HCT116 (cell line): Measurements from ENCODE around the gene PTGER4. TPM values are rescaled to one million over a fixed set of nuclear protein-coding genes. Genes with fewer than 3 reads are reported as not detected.

Experiments
- ATAC-seq: fragments of 200-7000 bp; cut with Tn5 transposase; 2 replicates; pipeline ENCODE4 v1.9.1; 2020; ENCODE audit warnings: mild to moderate bottlenecking, moderate library complexity
- BruUV-seq: library from RNA; stranded (reverse); fragments of 400-500 nt; replicated peaks from 2 replicates; lab custom pipeline; 2021; lab: Mats Ljungman, UMichigan
- CTCF ChIA-PET: fragments of 300-600 bp; sonication (Branson Sonifier 250); formaldehyde crosslinking; loops from one replicate; lab custom pipeline; 2021; ENCODE audit warnings: antibody characterized with exemption; lab: Charles Lee
- POLR2A ChIA-PET: fragments of 300-600, 350-600 bp; sonication (Branson Sonifier 250); formaldehyde crosslinking; loops from one replicate; lab custom pipeline; 2021; ENCODE audit warnings: antibody characterized with exemption; lab: Charles Lee
- RAD21 ChIA-PET, 2 experiments: fragments of 300-600 bp; sonication (Branson Sonifier 250); formaldehyde crosslinking; loops; one replicate each; lab custom pipeline; 2023; ENCODE audit warnings: low total read pairs in 2 of 2; ENCODE audit not compliant: uncharacterized antibody in 2 of 2, unreplicated experiment in 2 of 2, low non-redundant PET in 1 of 2; lab: Charles Lee
- DNase-seq: peaks from one replicate; pipeline ENCODE4 v3.0.0-alpha.2; 2010; ENCODE audit warnings: low read depth, low spot score
- H2AFZ ChIP-seq: fragments of 200-600 bp; shearing (Covaris generic), sonication (generic); 2 replicates; pipeline ENCODE4 v1.6.1; 2017; ENCODE audit warnings: low read depth, mixed run types, mixed read lengths, antibody characterized with exemption, low read length; ENCODE audit not compliant: poor library complexity, severe bottlenecking
- H3K27ac ChIP-seq: 2 replicates; pipeline ENCODE4 v1.5.1; 2012; ENCODE audit warnings: low read depth, low read length
- H3K27me3 ChIP-seq: fragments of 200-600 bp; sonication (generic); 2 replicates; pipeline ENCODE4 v1.6.1; 2016; ENCODE audit warnings: mixed run types, low read length, mixed read lengths; ENCODE audit not compliant: insufficient read depth
- H3K36me3 ChIP-seq, 2 experiments: fragments of 200-500 bp in 1 of 2; fragments of 200-600 bp in 1 of 2; sonication (Bioruptor generic) in 1 of 2; sonication (generic) in 1 of 2; 2 replicates each; pipeline versions ENCODE4 v1.5.1 to v1.6.1; 2014 to 2016; ENCODE audit warnings: low read length in 2 of 2, inconsistent platforms in 1 of 2, mixed read lengths in 1 of 2, mixed run types in 1 of 2; ENCODE audit not compliant: insufficient read depth in 2 of 2, control insufficient read depth in 1 of 2
- H3K4me1 ChIP-seq, 2 experiments: fragments of 200-600 bp in 1 of 2; sonication (generic) in 1 of 2; 2 replicates each; pipeline versions ENCODE4 v1.5.1 to v1.6.1; 2012 to 2017; ENCODE audit warnings: low read length in 2 of 2, inconsistent platforms in 1 of 2, mild to moderate bottlenecking in 1 of 2, mixed read lengths in 1 of 2, mixed run types in 1 of 2, moderate library complexity in 1 of 2; ENCODE audit not compliant: insufficient read depth in 2 of 2, control insufficient read depth in 1 of 2
- H3K4me2 ChIP-seq: fragments of 200-600 bp; sonication (generic); 2 replicates; pipeline ENCODE4 v1.6.1; 2017; ENCODE audit warnings: mixed run types, low read length, mixed read lengths
- H3K4me3 ChIP-seq, 2 experiments: fragments of 200-600 bp in 1 of 2; sonication (generic) in 1 of 2; replicated peaks in 1 of 2; 2 replicates each; pipeline ENCODE4 v1.5.1; 2011 to 2016; ENCODE audit warnings: low read length in 2 of 2, control low read depth in 1 of 2, low read depth in 1 of 2, mild to moderate bottlenecking in 1 of 2, mixed read lengths in 1 of 2, mixed run types in 1 of 2
- H3K79me2 ChIP-seq: fragments of 200-600 bp; sonication (generic); 2 replicates; pipeline ENCODE4 v1.6.1; 2017; ENCODE audit warnings: mild to moderate bottlenecking, mixed run types, low read length, moderate library complexity, mixed read lengths; ENCODE audit not compliant: insufficient read depth
- H3K9ac ChIP-seq: fragments of 200-600 bp; sonication (generic); 2 replicates; pipeline ENCODE4 v1.6.1; 2016; ENCODE audit warnings: low read length, mixed read lengths
- H3K9me2 ChIP-seq: fragments of 200-600 bp; sonication (generic), shearing (Covaris generic); 2 replicates; pipeline ENCODE4 v1.6.1; 2017; ENCODE audit warnings: mixed run types, mild to moderate bottlenecking, moderate library complexity; ENCODE audit not compliant: insufficient read depth
- H3K9me3 ChIP-seq, 2 experiments: fragments of 200-500 bp in 1 of 2; fragments of 200-600 bp in 1 of 2; sonication (Bioruptor generic) in 1 of 2; sonication (generic) in 1 of 2; 2 replicates each; pipeline ENCODE4 v1.6.1; 2014 to 2017; ENCODE audit warnings: low read length in 2 of 2, mixed read lengths in 2 of 2, inconsistent platforms in 1 of 2, low read depth in 1 of 2, mild to moderate bottlenecking in 1 of 2, mixed run types in 1 of 2, moderate library complexity in 1 of 2; ENCODE audit not compliant: control insufficient read depth in 1 of 2, insufficient read depth in 1 of 2
- H4K20me1 ChIP-seq: fragments of 200-600 bp; sonication (generic), shearing (Covaris generic); 2 replicates; pipeline ENCODE4 v1.6.1; 2017; ENCODE audit warnings: mixed run types, mild to moderate bottlenecking, moderate library complexity; ENCODE audit not compliant: insufficient read depth
- CBX3 ChIP-seq: IDR thresholded peaks from 2 replicates; pipeline ENCODE4 v1.6.1; 2012; ENCODE audit warnings: low read depth
- CEBPB ChIP-seq: IDR thresholded peaks from 2 replicates; pipeline ENCODE4 v1.6.1; 2012; ENCODE audit warnings: low read depth
- CTCF ChIP-seq, 3 experiments: fragments of 200-600 bp in 1 of 3; sonication (generic) in 1 of 3; IDR thresholded peaks in 2 of 3; conservative IDR thresholded peaks in 1 of 3; 2 replicates each; pipeline ENCODE4 v1.5.1; 2012 to 2017; ENCODE audit warnings: low read depth in 2 of 3, low read length in 2 of 3, antibody characterized with exemption in 1 of 3, borderline replicate concordance in 1 of 3, control low read depth in 1 of 3, mild to moderate bottlenecking in 1 of 3, mixed read lengths in 1 of 3, mixed run types in 1 of 3, moderate library complexity in 1 of 3; ENCODE audit not compliant: insufficient read depth in 1 of 3
- ELF1 ChIP-seq: IDR thresholded peaks from 2 replicates; pipeline ENCODE4 v1.6.1; 2012; ENCODE audit warnings: low read depth, borderline replicate concordance
- EZH2phosphoT487 ChIP-seq: fragments of 200-600 bp; IDR thresholded peaks from 2 replicates; pipeline ENCODE4 v1.6.1; 2018; ENCODE audit warnings: antibody characterized with exemption, borderline replicate concordance
- FOSL1 ChIP-seq: IDR thresholded peaks from 2 replicates; pipeline ENCODE4 v1.6.1; 2012; ENCODE audit warnings: low read depth
- RAD21 ChIP-seq: IDR thresholded peaks from 2 replicates; pipeline ENCODE4 v1.6.1; 2012; ENCODE audit warnings: low read depth, mild to moderate bottlenecking
- REST ChIP-seq: IDR thresholded peaks from 2 replicates; pipeline ENCODE4 v1.6.1; 2012; ENCODE audit warnings: low read depth
- SIN3A ChIP-seq: IDR thresholded peaks from 2 replicates; pipeline ENCODE4 v1.6.1; 2012; ENCODE audit warnings: low read depth
- SRF ChIP-seq: IDR thresholded peaks from 2 replicates; pipeline ENCODE4 v1.6.1; 2012; ENCODE audit warnings: low read depth
- ZBTB33 ChIP-seq: IDR thresholded peaks from 2 replicates; pipeline ENCODE4 v1.6.1; 2011; ENCODE audit warnings: mild to moderate bottlenecking, low read length, moderate library complexity; ENCODE audit not compliant: insufficient replicate concordance; ENCODE audit errors: extremely low read depth
- ZFX ChIP-seq: fragments of 450-650 bp; IDR thresholded peaks from 2 replicates; pipeline ENCODE4 v1.6.1; 2017
- ZNF274 ChIP-seq: fragments of 200-500 bp; sonication (Bioruptor generic); IDR thresholded peaks from 2 replicates; pipeline ENCODE4 v1.6.1; 2014; ENCODE audit warnings: mild to moderate bottlenecking, low read depth, low read length, inconsistent platforms
- intact Hi-C: fragments of 100-400 bp; cut with micrococcal nuclease; formaldehyde crosslinking; loops from 2 replicates; pipeline ENCODE4 v1.10.0; 2022
- total RNA-seq: library from RNA; stranded (reverse); gene quantifications from one replicate; pipeline ENCODE4 v1.2.1, GENCODE V29; 2021; ENCODE audit not compliant: unreplicated experiment

PTGER4 gene
- total RNA-seq, 1 experiment from 2014 or later: 3.0 TPM

- POLR2A ChIA-PET: no interaction called here
- RAD21 ChIA-PET: interaction anchor here in 1 of 2 experiments (0.7 kb wide), 1 partner anchor 1092 kb away, joined by 3 read pairs; no protein-coding TSS in a partner anchor
- Histone ChIP-seq H3K27ac (no peak overlapping the region), H3K9me2 (no peaks in the 10 kb centered on the region), H3K27me3 (no peaks in the 10 kb centered on the region), H3K9ac (no peak overlapping the region), H2AFZ (no peak overlapping the region), H3K4me1 (peaks cover 15 to 27% of the 10 kb centered on the region in 2 experiments; a peak in 3 of 4 replicates), H4K20me1 (no peaks in the 10 kb centered on the region), H3K79me2 (no peaks in the 10 kb centered on the region), H3K4me3 (no peak overlapping the region), H3K4me2 (peak overlapping the region; percentile 53; the same call in 1 of the 2 replicates), H3K9me3 (no peaks in the 10 kb centered on the region), H3K36me3 (no peaks in the 10 kb centered on the region)
- intact Hi-C loops: no loop called here
- no peak for DNase-seq
- TF ChIP-seq CBX3 (no peak), EZH2phosphoT487 (no peak), SRF (no peak), RAD21 (no peak), FOSL1 (no peak), CEBPB (no peak), CTCF (IDR thresholded peaks at IDR 0.05 in 2 of 3, conservative IDR thresholded peaks at IDR 0.05 in 1 of 3; ENCODE audit: borderline replicate concordance in 1 of 3, insufficient read depth in 1 of 3, low read depth in 2 of 3, low read length in 2 of 3) (no peak)
- BruUV-seq: no TSS peak
- CTCF ChIA-PET: no interaction called here
- ATAC-seq: no peak
Measured at GRCh38 chr5:40690267-40690666, 10.6 kb downstream of the PTGER4 start.

GRCh38 chr5:40691894-40692293, 12.2 kb downstream of the PTGER4 start:
- Histone ChIP-seq H3K27me3 (no peaks in the 10 kb centered on the region), H3K9me3 (no peaks in the 10 kb centered on the region), H3K36me3 (no peaks in the 10 kb centered on the region), H3K27ac (no peak overlapping the region), H3K9me2 (no peaks in the 10 kb centered on the region), H4K20me1 (no peaks in the 10 kb centered on the region), H3K4me3 (no peak overlapping the region), H3K9ac (no peak overlapping the region), H2AFZ (no peak overlapping the region), H3K79me2 (no peaks in the 10 kb centered on the region), H3K4me1 (peaks cover 15 to 27% of the 10 kb centered on the region in 2 experiments; a peak in 3 of 4 replicates), H3K4me2 (no peak overlapping the region)
- no peak for ATAC-seq
- BruUV-seq: no TSS peak
- CTCF ChIA-PET: no interaction called here
- DNase-seq: no peak
- RAD21 ChIA-PET: no interaction called here
- no peak for TF ChIP-seq ZNF274
- TF ChIP-seq ELF1: no peak
- TF ChIP-seq CEBPB: no peak
- no peak for TF ChIP-seq CBX3
- no peak for TF ChIP-seq ZFX
- no peak for TF ChIP-seq SIN3A
- no peak for TF ChIP-seq ZBTB33
- no peak for TF ChIP-seq REST
- intact Hi-C loops: no loop called here
- POLR2A ChIA-PET: no interaction called here
